AG09319 (cell line): Measurements from ENCODE around the gene UBL4B.

Experiments
- DNase-seq: peaks from one replicate; pipeline ENCODE4 v3.0.0-alpha.2; 2010; ENCODE audit warnings: low read depth; ENCODE audit errors: extremely low read depth
- CTCF ChIP-seq: IDR thresholded peaks from 2 replicates; pipeline ENCODE4 v1.5.1; 2011; ENCODE audit warnings: low read depth, mild to moderate bottlenecking, inconsistent platforms, low read length, moderate library complexity

Gene UBL4B

GRCh38 chr1:110081061-110081460 lies 31.2 kb upstream of the UBL4B start:
- DNase-seq = no peak
- no peak for TF ChIP-seq CTCF

- no peak for DNase-seq
- TF ChIP-seq CTCF = no peak
Measured at GRCh38 chr1:110082477-110082876, 29.8 kb upstream of the UBL4B start.

- no peak for TF ChIP-seq CTCF
- no peak for DNase-seq
Measured at GRCh38 chr1:110083061-110083865, 29.0 kb upstream of the UBL4B start.

- TF ChIP-seq CTCF = no peak
- no peak for DNase-seq
Measured at GRCh38 chr1:110083866-110084226, 28.4 kb upstream of the UBL4B start.

- no peak for TF ChIP-seq CTCF
- DNase-seq = peak; percentile 12
Measured at GRCh38 chr1:110084227-110085078, 27.8 kb upstream of the UBL4B start.

- DNase-seq = no peak
- no peak for TF ChIP-seq CTCF
Measured at GRCh38 chr1:110085671-110086070, 26.6 kb upstream of the UBL4B start.

GRCh38 chr1:110086961-110087360 lies 25.3 kb upstream of the UBL4B start:
- TF ChIP-seq CTCF = no peak
- no peak for DNase-seq
